ENCODE data around the gene NGFR. TPM values are rescaled to one million over a fixed set of nuclear protein-coding genes. Genes with fewer than 3 reads are reported as not detected.

Gene NGFR
- total RNA-seq, 1 experiment from 2014 or later: 0.11 TPM

DNA sequence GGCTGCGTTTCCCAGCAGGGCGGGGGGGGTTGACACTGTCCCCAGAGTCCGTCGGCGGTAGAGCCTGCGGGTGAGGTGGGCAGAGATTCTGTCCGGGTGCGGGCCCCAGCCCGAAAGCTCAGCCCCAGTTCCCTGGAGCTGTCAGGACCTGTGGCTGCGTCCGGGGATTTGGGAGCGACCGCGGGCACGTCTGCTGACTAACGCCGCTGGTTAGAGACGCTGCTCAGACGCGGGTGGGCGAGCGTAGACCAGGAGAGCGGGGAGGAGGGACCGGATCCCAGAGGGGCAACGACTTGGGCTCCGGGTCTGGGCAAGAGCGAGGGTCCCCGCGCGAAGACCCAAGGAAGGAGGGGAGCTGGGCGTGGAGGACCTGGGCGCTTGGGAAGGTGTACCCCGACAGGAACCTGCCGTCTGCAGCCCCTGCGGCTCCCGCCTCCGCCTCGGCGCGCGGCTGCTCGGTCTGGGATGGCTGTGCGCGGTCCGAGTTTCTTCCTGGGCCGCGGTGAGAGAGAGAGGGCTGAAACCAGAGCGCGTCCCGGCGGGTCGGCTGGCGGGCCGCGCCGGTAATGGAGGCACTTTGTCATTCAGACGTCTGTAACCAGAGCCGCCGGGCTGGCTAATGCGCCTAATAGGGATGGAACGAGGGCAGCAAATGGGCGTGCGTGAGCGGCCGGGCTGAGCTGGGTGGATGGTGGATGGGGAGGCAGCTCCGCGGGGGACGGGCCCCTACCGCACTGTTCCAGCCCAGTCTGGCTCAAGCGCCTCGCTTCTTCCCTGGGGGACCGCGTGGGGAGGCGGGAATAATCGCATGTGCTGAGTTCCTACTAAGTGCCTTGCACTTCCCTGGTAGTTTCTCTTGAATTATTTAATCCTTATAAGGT lies 2.3 kb downstream of the NGFR start:
- Histone ChIP-seq H3K9me2 (ENCODE audit: insufficient read depth) (no peaks in the 10 kb centered on the region), H3K4me1 (replicated peaks; ENCODE audit: insufficient read depth) (no peaks in the 10 kb centered on the region), H3F3A (ENCODE audit: insufficient read depth, low read depth) (no peaks in the 10 kb centered on the region), H3K9me3 (ENCODE audit: insufficient read depth, low read depth) (no peaks in the 10 kb centered on the region), H3K4me2 (no peak overlapping the region), H3K79me2 (ENCODE audit: low read depth) (no peaks in the 10 kb centered on the region), H3K27me3 (ENCODE audit: insufficient read depth, low read depth) (peaks cover 50% of the 10 kb centered on the region), H4K20me1 (ENCODE audit: insufficient read depth) (no peaks in the 10 kb centered on the region), H3K36me3 (ENCODE audit: low read depth) (no peaks in the 10 kb centered on the region), H3K27ac (no peak overlapping the region), H3K4me3 (no peak overlapping the region), H2AFZ (no peak overlapping the region)
- BruUV-seq (replicated peaks): no TSS peak
- POLR2A ChIA-PET (ENCODE audit: unreplicated experiment): no interaction called here
- DNase-seq: no peak
- CTCF ChIA-PET: interaction anchor here (0.5 to 0.7 kb wide), 5 partner anchors 14 to 162 kb away, joined by 3 to 8 read pairs (median 6); no protein-coding TSS in a partner anchor
- intact Hi-C loops (cut with micrococcal nuclease; ENCODE audit: unreplicated experiment): loop anchor here (2.0 kb wide), 1 partner anchor 51 kb away; no protein-coding TSS in a partner anchor
- TF ChIP-seq EZH2 (IDR thresholded peaks at IDR 0.05; ENCODE audit: low read depth): no peak
- TF ChIP-seq, protein P1, sequence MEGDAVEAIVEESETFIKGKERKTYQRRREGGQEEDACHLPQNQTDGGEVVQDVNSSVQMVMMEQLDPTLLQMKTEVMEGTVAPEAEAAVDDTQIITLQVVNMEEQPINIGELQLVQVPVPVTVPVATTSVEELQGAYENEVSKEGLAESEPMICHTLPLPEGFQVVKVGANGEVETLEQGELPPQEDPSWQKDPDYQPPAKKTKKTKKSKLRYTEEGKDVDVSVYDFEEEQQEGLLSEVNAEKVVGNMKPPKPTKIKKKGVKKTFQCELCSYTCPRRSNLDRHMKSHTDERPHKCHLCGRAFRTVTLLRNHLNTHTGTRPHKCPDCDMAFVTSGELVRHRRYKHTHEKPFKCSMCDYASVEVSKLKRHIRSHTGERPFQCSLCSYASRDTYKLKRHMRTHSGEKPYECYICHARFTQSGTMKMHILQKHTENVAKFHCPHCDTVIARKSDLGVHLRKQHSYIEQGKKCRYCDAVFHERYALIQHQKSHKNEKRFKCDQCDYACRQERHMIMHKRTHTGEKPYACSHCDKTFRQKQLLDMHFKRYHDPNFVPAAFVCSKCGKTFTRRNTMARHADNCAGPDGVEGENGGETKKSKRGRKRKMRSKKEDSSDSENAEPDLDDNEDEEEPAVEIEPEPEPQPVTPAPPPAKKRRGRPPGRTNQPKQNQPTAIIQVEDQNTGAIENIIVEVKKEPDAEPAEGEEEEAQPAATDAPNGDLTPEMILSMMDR (conservative IDR thresholded peaks at IDR 0.05): no peak

DNA sequence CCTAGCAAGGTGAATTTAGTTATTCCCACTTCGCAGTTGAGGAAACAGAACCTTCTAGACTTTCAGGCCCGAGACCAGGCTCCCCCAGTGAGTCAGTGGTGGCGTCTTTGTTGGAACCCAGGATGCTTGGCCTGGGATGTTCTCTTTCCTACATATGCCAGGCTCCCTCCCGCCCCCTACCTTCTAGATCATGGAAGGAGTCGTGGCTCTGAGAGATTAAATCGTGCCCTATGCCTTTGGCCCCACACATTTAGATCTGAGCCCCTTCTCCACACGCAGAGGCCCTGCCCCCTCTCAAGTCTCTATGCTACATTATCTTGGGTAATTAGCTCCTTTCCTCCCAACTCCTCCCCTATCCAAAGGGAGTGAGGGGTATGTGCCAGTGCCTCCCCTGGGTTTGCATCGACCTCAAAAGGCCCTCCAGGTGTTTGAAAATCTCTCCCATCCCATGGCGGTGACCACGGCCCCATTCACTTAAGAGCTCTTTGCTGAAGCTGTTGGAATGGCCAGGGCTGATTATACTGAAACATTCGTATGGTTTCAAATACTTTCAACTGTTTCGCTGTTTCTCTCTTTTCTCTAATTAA lies 3.0 kb downstream of the NGFR start:
- H3K4me1 ChIP-seq (replicated peaks; ENCODE audit: insufficient read depth): no peaks in the 10 kb centered on the region
- H3K9me3 ChIP-seq (ENCODE audit: insufficient read depth, low read depth): no peaks in the 10 kb centered on the region
- H3K27ac ChIP-seq: no peak overlapping the region
- no peak overlapping the region for H3K4me2 ChIP-seq
- no peaks in the 10 kb centered on the region for H3F3A ChIP-seq (ENCODE audit: insufficient read depth, low read depth)
- POLR2A ChIA-PET (ENCODE audit: unreplicated experiment): no interaction called here
- no peaks in the 10 kb centered on the region for H3K79me2 ChIP-seq (ENCODE audit: low read depth)
- CTCF ChIA-PET: interaction anchor here (0.5 to 0.7 kb wide), 2 partner anchors 13 to 42 kb away, joined by 3 to 6 read pairs; no protein-coding TSS in a partner anchor
- TF ChIP-seq, protein P1 (conservative IDR thresholded peaks at IDR 0.05): no peak
- DNase-seq: no peak
- H3K27me3 ChIP-seq (ENCODE audit: insufficient read depth, low read depth): peaks cover 57% of the 10 kb centered on the region
- H2AFZ ChIP-seq: no peak overlapping the region
- BruUV-seq (replicated peaks): no TSS peak
- H3K4me3 ChIP-seq: no peak overlapping the region
- H3K36me3 ChIP-seq (ENCODE audit: low read depth): no peaks in the 10 kb centered on the region
- no peaks in the 10 kb centered on the region for H4K20me1 ChIP-seq (ENCODE audit: insufficient read depth)
- intact Hi-C loops (cut with micrococcal nuclease; ENCODE audit: unreplicated experiment): no loop called here
- H3K9me2 ChIP-seq (ENCODE audit: insufficient read depth): no peaks in the 10 kb centered on the region

DNA sequence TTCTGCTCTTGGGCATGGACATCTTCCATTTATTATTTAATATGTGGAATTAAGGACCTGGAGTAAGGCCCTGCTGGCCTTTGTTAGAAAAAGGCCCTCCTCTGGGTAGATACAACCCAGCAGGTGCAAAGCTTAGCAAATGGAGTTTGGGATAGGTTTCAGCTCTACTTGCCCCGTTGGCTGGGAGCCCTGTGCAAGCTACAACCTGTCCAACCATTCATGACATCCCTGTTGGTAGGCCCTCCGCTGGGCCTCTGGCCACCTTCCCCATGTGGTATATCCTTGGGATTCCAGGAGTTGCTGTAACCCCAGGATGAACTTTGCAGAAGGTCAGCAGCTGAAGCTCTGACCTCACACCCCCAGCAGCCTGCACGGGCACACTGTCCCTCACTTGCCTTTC lies 6.4 kb downstream of the NGFR start:
- Histone ChIP-seq H3K79me2 (ENCODE audit: low read depth) (no peaks in the 10 kb centered on the region), H3K4me2 (no peak overlapping the region), H3K36me3 (ENCODE audit: low read depth) (no peaks in the 10 kb centered on the region), H3K4me3 (no peak overlapping the region), H4K20me1 (ENCODE audit: insufficient read depth) (no peaks in the 10 kb centered on the region), H3K27me3 (ENCODE audit: insufficient read depth, low read depth) (peaks cover 44% of the 10 kb centered on the region), H2AFZ (no peak overlapping the region), H3K4me1 (replicated peaks; ENCODE audit: insufficient read depth) (no peaks in the 10 kb centered on the region), H3K27ac (no peak overlapping the region), H3K9me3 (ENCODE audit: insufficient read depth, low read depth) (no peaks in the 10 kb centered on the region), H3K9me2 (ENCODE audit: insufficient read depth) (no peaks in the 10 kb centered on the region), H3F3A (ENCODE audit: insufficient read depth, low read depth) (no peaks in the 10 kb centered on the region)
- ChIA-PET POLR2A (ENCODE audit: unreplicated experiment) (no interaction called here), CTCF (interaction anchor here (0.6 kb wide), 1 partner anchor 560 kb away, joined by 5 read pairs; no protein-coding TSS in a partner anchor)
- DNase-seq: no peak
- BruUV-seq (replicated peaks): no TSS peak
- TF ChIP-seq, protein P1 (conservative IDR thresholded peaks at IDR 0.05): no peak
- no peak for TF ChIP-seq EZH2 (IDR thresholded peaks at IDR 0.05; ENCODE audit: low read depth)
- intact Hi-C loops (cut with micrococcal nuclease; ENCODE audit: unreplicated experiment): no loop called here
